ENCODE results near the gene EP400. TPM values are rescaled to one million over a fixed set of nuclear protein-coding genes. Genes with fewer than 3 reads are reported as not detected.

EP400 gene
- total and polyA plus RNA-seq, 9 of the 15 experiments (the other 6 are each of a cell fraction or from before 2014, with no cell fraction given), result 4.5 to 58.0 (median 7.0) TPM

DNA sequence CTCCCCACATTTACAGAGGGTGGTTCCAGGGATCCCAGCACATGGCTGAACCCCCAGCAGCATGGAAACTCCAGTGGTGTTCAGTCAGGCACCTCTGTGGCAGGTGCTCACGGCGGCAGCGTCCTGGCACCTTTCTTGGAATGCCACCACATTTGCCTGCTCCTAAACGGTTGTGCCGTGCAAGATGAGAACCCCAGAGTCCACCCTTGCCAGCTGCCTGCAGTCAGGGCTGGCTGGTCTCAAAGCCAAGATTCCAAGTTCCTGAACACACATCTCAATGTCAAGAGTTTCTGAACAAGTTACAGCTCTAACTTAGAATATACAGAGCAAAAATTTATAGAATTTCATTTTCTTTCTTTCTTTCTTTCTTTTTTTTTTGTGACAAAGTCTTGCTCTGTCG, 155.7 kb downstream of the EP400 start:
- Histone ChIP-seq H3K4me2 (ENCODE audit: insufficient read depth, low read length) (no peak overlapping the region), H3K9me1 (ENCODE audit: control insufficient read depth, insufficient read depth, low read length) (no peaks in the 10 kb centered on the region), H3K27me3 (ENCODE audit: control insufficient read depth in 2 of 2, insufficient read depth in 2 of 2, low read length in 2 of 2) (no peaks in the 10 kb centered on the region), H3K9me3 (replicated peaks; ENCODE audit: control insufficient read depth, insufficient read depth, low read depth, low read length) (no peaks in the 10 kb centered on the region), H4K20me1 (replicated peaks; ENCODE audit: control insufficient read depth, insufficient read depth, low read length) (no peaks in the 10 kb centered on the region), H3K27ac (ENCODE audit: extremely low read depth, low read depth, low read length) (no peak overlapping the region), H3K36me3 (ENCODE audit: control insufficient read depth, insufficient read depth, low read length) (peaks cover 57% of the 10 kb centered on the region; the same call in 2 of the 3 replicates), H3K4me3 (no peak overlapping the region), H2AFZ (ENCODE audit: low read depth, low read length) (no peak overlapping the region), H3K4me1 (replicated peaks in 1 of 2; ENCODE audit: control insufficient read depth in 2 of 2, insufficient read depth in 2 of 2, low read length in 2 of 2) (peaks cover 0 to 5% of the 10 kb centered on the region in 2 experiments; a peak in 1 of 5 replicates), H3K9ac (ENCODE audit: insufficient read depth in 1 of 2, low read depth in 2 of 2, low read length in 2 of 2) (no peak overlapping the region), H3K79me2 (ENCODE audit: control insufficient read depth, insufficient read depth, low read length) (peaks cover 8% of the 10 kb centered on the region; the same call in 2 of the 3 replicates)
- intact Hi-C loops (cut with micrococcal nuclease) (no loop called here), in situ Hi-C loops (cut with MboI) (no loop called here)
- WGBS (ENCODE audit: insufficient coverage, low coverage, missing lambda C conversion rate), result 97% methylated on average over 5 of the region's 6 CpGs
- ChIA-PET POLR2A (no interaction called here), CTCF (ENCODE audit: low intra/inter-chr PET ratio) (no interaction called here)
- no TSS peak for BruUV-seq (replicated peaks)
- TF ChIP-seq ZFX (CRISPR knock-in tag; IDR thresholded peaks at IDR 0.05) (no peak), DIDO1 (tag; IDR thresholded peaks at IDR 0.05; ENCODE audit: low read depth) (no peak), NELFE (IDR thresholded peaks at IDR 0.05; ENCODE audit: insufficient read depth, insufficient read length) (no peak), POLR2G (IDR thresholded peaks at IDR 0.05; ENCODE audit: low read depth, low read length) (0 out of 2 replicates have a peak, but pooled peaks have one; percentile 21)
- TF ChIP-seq, protein P1, sequence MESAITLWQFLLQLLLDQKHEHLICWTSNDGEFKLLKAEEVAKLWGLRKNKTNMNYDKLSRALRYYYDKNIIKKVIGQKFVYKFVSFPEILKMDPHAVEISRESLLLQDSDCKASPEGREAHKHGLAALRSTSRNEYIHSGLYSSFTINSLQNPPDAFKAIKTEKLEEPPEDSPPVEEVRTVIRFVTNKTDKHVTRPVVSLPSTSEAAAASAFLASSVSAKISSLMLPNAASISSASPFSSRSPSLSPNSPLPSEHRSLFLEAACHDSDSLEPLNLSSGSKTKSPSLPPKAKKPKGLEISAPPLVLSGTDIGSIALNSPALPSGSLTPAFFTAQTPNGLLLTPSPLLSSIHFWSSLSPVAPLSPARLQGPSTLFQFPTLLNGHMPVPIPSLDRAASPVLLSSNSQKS (CRISPR knock-in tag; IDR thresholded peaks at IDR 0.05), result no peak
- ATAC-seq (no peak), DNase-seq (ENCODE audit: extremely low read depth in 1 of 4, low spot score in 3 of 4) (no peak), FAIRE-seq (no peak)
